Epithelial cell of prostate (primary cell): ENCODE measurements around the gene ORAI1.
"Not testable (repeated sequence)": the region's sequence is repeated elsewhere in the genome, so short reads cannot be mapped to it uniquely, and the experiment has no call there.

ENCODE experiments used
- DNase-seq: peaks from one replicate; pipeline ENCODE4 v3.0.0-alpha.2; 2011; ENCODE audit warnings: low read depth, low spot score
- H3K27ac ChIP-seq: fragments of 450-650 bp; 2 replicates; pipeline ENCODE4 v1.5.1; 2017; ENCODE audit warnings: mild to moderate bottlenecking

Gene ORAI1

GRCh38 chr12:121638298-121639202, 12.2 kb downstream of the ORAI1 start:
- no peak for DNase-seq
- H3K27ac ChIP-seq = no peak overlapping the region

DNA sequence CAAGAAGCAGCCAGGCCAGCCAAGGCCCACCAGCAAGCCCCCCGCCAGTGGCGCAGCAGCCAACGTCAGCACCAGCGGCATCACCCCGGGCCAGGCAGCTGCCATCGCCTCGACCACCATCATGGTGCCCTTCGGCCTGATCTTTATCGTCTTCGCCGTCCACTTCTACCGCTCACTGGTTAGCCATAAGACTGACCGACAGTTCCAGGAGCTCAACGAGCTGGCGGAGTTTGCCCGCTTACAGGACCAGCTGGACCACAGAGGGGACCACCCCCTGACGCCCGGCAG, 15.0 kb downstream of the ORAI1 start:
- H3K27ac ChIP-seq = no peak overlapping the region
- DNase-seq = no peak

- DNase-seq = no peak
- no peak overlapping the region for H3K27ac ChIP-seq
Observed at GRCh38 chr12:121648458-121649028, 22.2 kb downstream of the ORAI1 start.

DNA sequence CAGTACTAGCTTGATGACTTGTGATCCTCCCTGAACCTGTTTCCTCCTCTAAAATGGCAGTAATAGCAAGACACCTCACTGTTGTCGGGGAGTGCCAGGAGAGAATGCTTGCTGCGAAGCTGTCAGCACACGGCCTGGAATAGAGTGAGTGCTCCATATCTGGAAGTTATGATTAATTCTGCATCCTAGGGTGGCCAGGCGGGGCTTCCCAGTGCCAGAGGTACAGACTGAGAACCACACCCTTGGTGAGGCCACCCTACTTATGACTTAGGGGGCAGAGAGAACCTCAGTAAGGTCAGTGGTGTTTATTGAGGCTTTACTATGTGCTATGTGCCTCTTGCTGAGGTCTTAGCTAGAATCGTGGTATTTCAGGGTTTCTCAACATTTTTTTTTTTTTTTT, 23.0 kb downstream of the ORAI1 start:
- no peak for DNase-seq
- H3K27ac ChIP-seq = no peak overlapping the region

- no peak for DNase-seq
- no peak overlapping the region for H3K27ac ChIP-seq
Observed at GRCh38 chr12:121649819-121650353, 23.6 kb downstream of the ORAI1 start.

- no peak for DNase-seq
- H3K27ac ChIP-seq = no peak overlapping the region
Observed at GRCh38 chr12:121651320-121651719, 25.0 kb downstream of the ORAI1 start.

- no peak overlapping the region for H3K27ac ChIP-seq
Observed at GRCh38 chr12:121652767-121653497, 26.6 kb downstream of the ORAI1 start.

GRCh38 chr12:121653999-121654398, 27.7 kb downstream of the ORAI1 start:
- no peak for DNase-seq

More at GRCh38 chr12:121652767-121653497, 26.6 kb downstream of the ORAI1 start:
- no peak for DNase-seq

DNA sequence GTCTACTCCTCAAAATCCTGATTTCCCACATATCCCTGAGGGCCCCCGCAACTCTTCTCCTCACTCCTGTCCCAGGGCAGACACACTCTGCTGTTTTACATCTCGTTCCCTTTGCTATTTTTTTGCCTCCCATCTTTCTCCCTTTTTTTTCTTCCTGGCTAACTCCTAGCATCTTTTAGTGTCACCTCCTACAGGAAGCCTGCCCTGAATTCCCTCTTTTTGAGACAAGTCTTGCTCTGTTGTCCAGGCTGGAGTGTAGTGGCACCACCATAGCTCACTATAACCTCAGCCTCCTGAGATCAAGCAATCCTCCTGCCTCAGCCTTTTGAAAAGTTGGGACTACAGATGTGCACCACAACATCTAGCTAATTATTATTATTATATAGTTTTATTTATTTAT, 29.8 kb downstream of the ORAI1 start:
- H3K27ac ChIP-seq = no peak overlapping the region

More at GRCh38 chr12:121653999-121654398, 27.7 kb downstream of the ORAI1 start:
- no peak overlapping the region for H3K27ac ChIP-seq

GRCh38 chr12:121657305-121658008, 31.1 kb downstream of the ORAI1 start:
- H3K27ac ChIP-seq = no peak overlapping the region
- no peak for DNase-seq

More for the DNA sequence above, 29.8 kb downstream of the ORAI1 start:
- no peak for DNase-seq

- H3K27ac ChIP-seq, DNase-seq: not testable (repeated sequence)
Observed at GRCh38 chr12:121661353-121662105, 35.2 kb downstream of the ORAI1 start.

GRCh38 chr12:121663610-121663929, 37.2 kb downstream of the ORAI1 start:
- H3K27ac ChIP-seq = no peak overlapping the region
- no peak for DNase-seq

GRCh38 chr12:121666829-121667228, 40.5 kb downstream of the ORAI1 start:
- not testable (repeated sequence) for DNase-seq, H3K27ac ChIP-seq

DNA sequence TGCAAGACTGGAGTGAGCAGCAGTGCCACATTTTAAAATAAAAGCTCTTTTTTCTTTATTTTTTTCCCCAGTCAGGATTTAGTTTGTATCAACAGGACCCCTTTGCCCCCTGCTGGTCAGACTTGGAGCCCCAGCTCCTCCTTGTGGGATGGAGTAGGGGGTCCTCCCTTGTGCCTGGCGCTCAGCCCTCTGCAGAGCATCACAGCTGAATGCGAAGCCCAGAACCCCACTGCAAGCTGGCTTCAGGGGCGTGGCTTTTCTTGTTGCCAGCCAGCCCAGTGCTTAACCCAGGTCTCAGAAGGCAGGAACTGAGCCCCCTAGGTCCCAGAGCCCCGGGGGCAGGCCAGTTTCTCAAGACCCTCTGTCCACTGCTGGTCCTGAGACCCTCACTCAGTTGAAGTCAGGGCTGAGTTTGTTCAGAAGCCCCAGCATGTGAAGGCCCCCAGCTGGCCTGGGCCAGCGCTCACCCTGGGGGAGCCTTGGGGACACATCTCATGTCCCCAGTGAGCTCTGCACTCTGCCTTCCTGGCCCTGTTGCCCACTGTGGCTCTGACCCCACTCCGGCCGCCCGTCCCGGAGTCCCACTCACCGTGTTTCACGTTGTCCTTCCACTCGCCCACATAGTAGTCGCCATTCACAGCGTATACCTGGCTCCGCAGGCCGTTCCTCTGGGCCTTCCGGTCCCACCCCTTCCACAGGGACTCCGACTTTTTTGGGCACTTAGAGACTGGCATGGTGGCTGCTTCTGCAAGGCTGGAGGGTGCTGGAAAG, 42.6 kb downstream of the ORAI1 start:
- no peak overlapping the region for H3K27ac ChIP-seq
- no peak for DNase-seq

DNA sequence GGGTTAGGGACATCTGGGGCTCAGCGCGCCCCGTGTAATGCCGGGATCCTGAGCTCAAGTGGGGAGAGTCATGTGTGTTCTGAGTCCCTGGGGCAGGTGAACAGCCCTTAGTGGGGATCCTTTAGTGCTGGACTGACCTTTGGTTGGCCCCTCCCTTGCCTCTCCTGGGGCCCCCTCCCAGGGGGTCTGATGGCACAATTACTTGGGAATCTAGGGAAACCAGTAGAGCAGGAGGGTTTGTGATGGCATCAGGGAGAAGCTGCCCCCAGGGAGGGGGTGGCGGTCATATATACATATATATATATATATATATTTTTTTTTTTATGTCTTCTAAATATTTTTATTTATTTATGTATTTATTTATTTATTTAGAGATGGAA, 43.2 kb downstream of the ORAI1 start, which contains the start of gene MORN3:
Gene MORN3, minus strand, starts transcription at position 134 of the 380 bp plus-strand sequence. CDS start 171 bp downstream, outside the sequence.
- no peak within 1 kb of the TSS for H3K27ac ChIP-seq
- no peak for DNase-seq

GRCh38 chr12:121673013-121673511, 46.7 kb downstream of the ORAI1 start:
- peak overlapping the region; percentile 54 for H3K27ac ChIP-seq
- no peak for DNase-seq

- DNase-seq = no peak
- H3K27ac ChIP-seq = no peak overlapping the region
Observed at GRCh38 chr12:121676190-121676589, 49.9 kb downstream of the ORAI1 start.

DNA sequence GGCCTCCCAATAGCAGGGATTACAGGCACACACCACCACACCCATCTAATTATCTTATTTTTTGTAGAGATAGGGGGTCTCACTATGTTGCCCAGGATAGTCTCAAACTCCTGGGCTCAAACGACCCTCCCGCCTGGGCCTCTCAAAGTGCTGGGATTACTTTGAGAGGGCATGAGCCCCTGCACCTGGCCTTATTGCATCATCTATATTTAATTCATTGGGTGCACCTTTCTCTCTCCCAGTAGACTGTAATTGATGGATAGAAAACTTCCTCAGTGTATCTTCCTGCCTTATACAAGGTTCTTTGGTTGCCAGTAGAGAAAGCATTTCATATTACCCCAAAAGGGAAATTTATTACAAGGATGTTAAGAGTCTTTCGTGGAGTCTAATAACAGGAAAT, 52.0 kb downstream of the ORAI1 start:
- no peak overlapping the region for H3K27ac ChIP-seq

More for the DNA sequence above, 52.0 kb downstream of the ORAI1 start:
- no peak for DNase-seq
